ENCODE data around the gene NGB. TPM values are rescaled to one million over a fixed set of nuclear protein-coding genes. Genes with fewer than 3 reads are reported as not detected.

The NGB gene
- total and polyA plus RNA-seq, 4 donors = 2.6 to 16.3 (median 12.6) TPM

DNA sequence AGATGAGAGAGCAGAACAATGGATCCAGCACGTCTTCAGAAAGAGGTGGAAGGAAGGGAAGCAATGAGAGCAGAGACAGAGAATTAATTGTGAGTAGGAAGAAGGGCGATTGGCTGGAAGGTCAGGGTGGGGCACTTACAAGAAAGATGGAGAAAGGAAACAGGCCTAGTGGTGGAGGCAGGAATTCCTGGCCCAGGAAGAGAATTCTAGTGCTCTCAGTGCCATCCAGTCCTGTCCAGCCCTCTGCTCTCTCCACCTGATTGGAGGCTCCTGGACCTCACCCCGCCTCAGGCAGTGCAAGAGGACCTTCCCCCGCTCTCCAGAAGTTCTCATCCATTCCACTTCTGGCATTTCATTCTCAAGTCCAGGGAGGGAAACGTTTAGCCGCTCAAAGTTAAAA is 43.0 kb downstream of the NGB start:
- H3K27ac ChIP-seq (ENCODE audit: low read depth, low read length) = no peak overlapping the region
- H3K36me3 ChIP-seq (ENCODE audit: control insufficient read depth, insufficient read depth, low read length) = peaks cover 38% of the 10 kb centered on the region
- no peak overlapping the region for H3K4me3 ChIP-seq (ENCODE audit: low read depth, low read length)
- H3K9me3 ChIP-seq (ENCODE audit: control insufficient read depth, insufficient read depth, low read length) = peaks cover 4% of the 10 kb centered on the region
- peaks cover 4% of the 10 kb centered on the region for H3K4me1 ChIP-seq (ENCODE audit: control insufficient read depth, insufficient read depth, low read length)
- 37% methylated on average over 3 of the region's 6 CpGs for WGBS (ENCODE audit: insufficient coverage)
- DNase-seq (ENCODE audit: low read depth in 4 of 6, low spot score in 6 of 6) = no peak
- H3K27me3 ChIP-seq (ENCODE audit: control insufficient read depth, insufficient read depth, low read length) = no peaks in the 10 kb centered on the region

DNA sequence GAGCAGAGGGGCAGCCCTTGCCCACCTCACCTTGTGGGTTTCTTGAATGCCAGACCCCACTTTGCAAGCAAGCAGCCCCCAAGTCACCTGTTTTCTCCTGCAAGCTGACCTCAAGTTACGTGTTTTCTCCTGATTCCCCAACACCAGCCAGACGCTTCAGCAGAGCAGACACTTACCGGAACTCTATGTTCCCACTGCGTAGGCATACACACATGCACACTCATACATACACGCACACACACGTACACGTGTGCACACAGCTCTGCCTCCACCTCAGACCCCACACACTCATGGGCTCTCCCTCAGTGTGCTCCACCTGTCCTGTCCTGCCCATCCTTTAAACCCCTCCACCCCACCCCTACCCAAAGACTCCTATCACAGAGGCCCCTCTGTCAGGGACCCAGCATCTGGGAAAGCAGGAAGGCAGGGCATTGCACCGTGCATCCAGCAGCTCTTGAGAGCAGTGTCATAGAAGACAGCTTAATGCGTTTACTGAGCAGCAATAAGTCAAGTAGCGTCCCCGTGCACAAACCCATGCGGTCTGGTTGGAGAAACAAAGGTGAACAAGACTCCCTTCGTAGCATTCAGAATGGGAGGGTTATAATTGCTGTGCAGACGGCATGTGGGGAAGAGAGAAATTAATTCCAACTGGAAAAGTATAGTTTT is 45.0 kb downstream of the NGB start:
- WGBS (ENCODE audit: insufficient coverage) = 75% methylated on average over 14 of the region's 14 CpGs

GRCh38 chr14:77225254-77225653 is 45.8 kb downstream of the NGB start:
- Histone ChIP-seq H3K4me1 (ENCODE audit: control insufficient read depth, insufficient read depth, low read length) (no peaks in the 10 kb centered on the region), H3K36me3 (ENCODE audit: control insufficient read depth, insufficient read depth, low read length) (peaks cover 37% of the 10 kb centered on the region), H3K27ac (ENCODE audit: low read depth, low read length) (no peak overlapping the region), H3K4me3 (ENCODE audit: low read depth, low read length) (no peak overlapping the region), H3K27me3 (ENCODE audit: control insufficient read depth, insufficient read depth, low read length) (no peaks in the 10 kb centered on the region), H3K9me3 (ENCODE audit: control insufficient read depth, insufficient read depth, low read length) (no peaks in the 10 kb centered on the region)
- 72% methylated on average over 8 of the region's 12 CpGs for WGBS (ENCODE audit: insufficient coverage)
- DNase-seq (ENCODE audit: low read depth in 4 of 6, low spot score in 6 of 6) = no peak

More for the DNA sequence above, 45.0 kb downstream of the NGB start:
- Histone ChIP-seq H3K36me3 (ENCODE audit: control insufficient read depth, insufficient read depth, low read length) (peaks cover 37% of the 10 kb centered on the region), H3K27ac (ENCODE audit: low read depth, low read length) (no peak overlapping the region), H3K9me3 (ENCODE audit: control insufficient read depth, insufficient read depth, low read length) (peaks cover 4% of the 10 kb centered on the region), H3K4me1 (ENCODE audit: control insufficient read depth, insufficient read depth, low read length) (no peaks in the 10 kb centered on the region), H3K4me3 (ENCODE audit: low read depth, low read length) (no peak overlapping the region), H3K27me3 (ENCODE audit: control insufficient read depth, insufficient read depth, low read length) (no peaks in the 10 kb centered on the region)
- DNase-seq (ENCODE audit: low read depth in 4 of 6, low spot score in 6 of 6) = no peak

GRCh38 chr14:77224212-77224611 is 46.8 kb downstream of the NGB start:
- Histone ChIP-seq H3K27me3 (ENCODE audit: control insufficient read depth, insufficient read depth, low read length) (no peaks in the 10 kb centered on the region), H3K27ac (ENCODE audit: low read depth, low read length) (no peak overlapping the region), H3K4me3 (ENCODE audit: low read depth, low read length) (no peak overlapping the region), H3K36me3 (ENCODE audit: control insufficient read depth, insufficient read depth, low read length) (peaks cover 40% of the 10 kb centered on the region), H3K4me1 (ENCODE audit: control insufficient read depth, insufficient read depth, low read length) (no peaks in the 10 kb centered on the region), H3K9me3 (ENCODE audit: control insufficient read depth, insufficient read depth, low read length) (no peaks in the 10 kb centered on the region)
- no peak for DNase-seq (ENCODE audit: low read depth in 4 of 6, low spot score in 6 of 6)
- 74% methylated on average over 4 of the region's 4 CpGs for WGBS (ENCODE audit: insufficient coverage)

DNA sequence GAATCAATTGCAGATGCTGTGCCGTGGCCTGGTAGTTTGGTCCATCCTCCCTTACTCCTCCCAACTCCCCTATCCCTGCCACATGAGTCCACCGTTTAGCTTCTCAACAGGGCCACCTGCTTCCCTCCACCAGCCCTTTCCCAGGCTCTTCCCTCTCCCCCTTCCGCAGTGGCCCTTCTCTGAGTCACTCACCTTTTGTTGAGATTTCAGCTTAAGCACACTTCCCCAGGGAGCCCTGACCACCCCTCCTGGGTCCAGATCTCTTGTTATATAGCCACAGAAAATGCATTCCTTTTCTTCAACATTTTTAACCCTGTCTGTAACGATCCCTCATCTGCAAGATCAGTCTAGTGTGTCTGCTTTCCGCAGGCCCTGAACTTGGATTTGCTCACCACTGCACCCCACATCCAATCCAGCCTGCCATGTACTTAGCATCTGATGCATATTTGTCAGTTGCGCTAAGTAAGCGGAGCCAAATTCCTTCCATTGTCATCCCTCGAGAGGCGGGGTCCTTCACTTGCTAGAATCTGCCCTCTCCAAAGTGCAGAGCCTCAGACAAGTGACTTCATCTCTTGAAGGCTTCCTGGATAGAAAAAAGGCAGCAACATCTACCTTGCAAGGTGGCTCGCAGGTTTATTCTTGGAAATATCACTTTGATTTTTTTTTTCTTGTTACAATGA is 48.3 kb downstream of the NGB start:
- Histone ChIP-seq H3K27me3 (ENCODE audit: control insufficient read depth, insufficient read depth, low read length) (no peaks in the 10 kb centered on the region), H3K27ac (ENCODE audit: low read depth, low read length) (no peak overlapping the region), H3K4me1 (ENCODE audit: control insufficient read depth, insufficient read depth, low read length) (no peaks in the 10 kb centered on the region), H3K4me3 (ENCODE audit: low read depth, low read length) (no peak overlapping the region), H3K36me3 (ENCODE audit: control insufficient read depth, insufficient read depth, low read length) (peaks cover 39% of the 10 kb centered on the region), H3K9me3 (ENCODE audit: control insufficient read depth, insufficient read depth, low read length) (no peaks in the 10 kb centered on the region)
- no peak for DNase-seq (ENCODE audit: low read depth in 4 of 6, low spot score in 6 of 6)
- WGBS (ENCODE audit: insufficient coverage) = 38% methylated on average over 9 of the region's 10 CpGs

DNA sequence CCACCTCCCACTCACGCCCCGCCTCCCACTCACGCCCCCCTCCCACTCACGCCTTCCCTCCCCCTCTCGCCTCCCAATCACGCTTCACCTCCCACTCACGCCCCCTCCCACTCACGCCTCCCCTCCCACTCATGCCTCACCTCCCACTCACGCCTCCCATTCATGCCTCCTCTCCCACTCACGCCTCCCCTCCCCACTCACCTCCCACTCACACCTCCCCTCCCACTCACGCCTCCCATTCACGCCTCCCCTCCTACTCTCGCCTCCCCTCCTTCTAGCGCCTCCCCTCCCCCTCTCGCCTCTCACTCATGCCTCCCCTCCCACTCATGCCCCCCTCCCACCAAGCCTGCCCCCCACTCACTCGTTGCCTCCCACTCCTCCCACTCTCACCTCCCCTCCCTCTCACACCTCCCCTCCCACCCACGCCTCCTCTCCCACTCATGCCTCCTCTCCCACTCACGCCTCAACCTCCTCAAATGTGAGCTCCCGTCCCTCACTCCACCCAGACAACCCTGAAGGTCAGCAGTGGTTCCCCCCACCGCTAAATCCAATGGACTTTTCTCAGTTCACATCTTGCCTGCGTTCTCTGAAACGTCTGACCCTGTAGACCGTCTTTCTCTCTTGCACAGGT is 49.6 kb downstream of the NGB start:
- no peak overlapping the region for H3K27ac ChIP-seq (ENCODE audit: low read depth, low read length)
- no peaks in the 10 kb centered on the region for H3K27me3 ChIP-seq (ENCODE audit: control insufficient read depth, insufficient read depth, low read length)
- H3K9me3 ChIP-seq (ENCODE audit: control insufficient read depth, insufficient read depth, low read length) = no peaks in the 10 kb centered on the region
- DNase-seq (ENCODE audit: low read depth in 4 of 6, low spot score in 6 of 6) = no peak
- no peaks in the 10 kb centered on the region for H3K4me1 ChIP-seq (ENCODE audit: control insufficient read depth, insufficient read depth, low read length)
- H3K4me3 ChIP-seq (ENCODE audit: low read depth, low read length) = no peak overlapping the region
- H3K36me3 ChIP-seq (ENCODE audit: control insufficient read depth, insufficient read depth, low read length) = peaks cover 32% of the 10 kb centered on the region
- WGBS (ENCODE audit: insufficient coverage) = 77% methylated on average over 12 of the region's 23 CpGs

- Histone ChIP-seq H3K27ac (ENCODE audit: low read depth, low read length) (no peak overlapping the region), H3K9me3 (ENCODE audit: control insufficient read depth, insufficient read depth, low read length) (no peaks in the 10 kb centered on the region), H3K4me3 (ENCODE audit: low read depth, low read length) (no peak overlapping the region), H3K36me3 (ENCODE audit: control insufficient read depth, insufficient read depth, low read length) (peaks cover 27% of the 10 kb centered on the region), H3K4me1 (ENCODE audit: control insufficient read depth, insufficient read depth, low read length) (no peaks in the 10 kb centered on the region), H3K27me3 (ENCODE audit: control insufficient read depth, insufficient read depth, low read length) (no peaks in the 10 kb centered on the region)
- no peak for DNase-seq (ENCODE audit: low read depth in 4 of 6, low spot score in 6 of 6)
- 83% methylated on average over 8 of the region's 24 CpGs for WGBS (ENCODE audit: insufficient coverage)
Measured at GRCh38 chr14:77220246-77221017, 50.6 kb downstream of the NGB start.

GRCh38 chr14:77219591-77219990 is 51.4 kb downstream of the NGB start:
- Histone ChIP-seq H3K36me3 (ENCODE audit: control insufficient read depth, insufficient read depth, low read length) (peaks cover 30% of the 10 kb centered on the region), H3K27me3 (ENCODE audit: control insufficient read depth, insufficient read depth, low read length) (no peaks in the 10 kb centered on the region), H3K9me3 (ENCODE audit: control insufficient read depth, insufficient read depth, low read length) (no peaks in the 10 kb centered on the region), H3K4me1 (ENCODE audit: control insufficient read depth, insufficient read depth, low read length) (no peaks in the 10 kb centered on the region), H3K27ac (ENCODE audit: low read depth, low read length) (no peak overlapping the region), H3K4me3 (ENCODE audit: low read depth, low read length) (no peak overlapping the region)
- 47% methylated on average over 9 of the region's 10 CpGs for WGBS (ENCODE audit: insufficient coverage)
- DNase-seq (ENCODE audit: low read depth in 4 of 6, low spot score in 6 of 6) = no peak

DNA sequence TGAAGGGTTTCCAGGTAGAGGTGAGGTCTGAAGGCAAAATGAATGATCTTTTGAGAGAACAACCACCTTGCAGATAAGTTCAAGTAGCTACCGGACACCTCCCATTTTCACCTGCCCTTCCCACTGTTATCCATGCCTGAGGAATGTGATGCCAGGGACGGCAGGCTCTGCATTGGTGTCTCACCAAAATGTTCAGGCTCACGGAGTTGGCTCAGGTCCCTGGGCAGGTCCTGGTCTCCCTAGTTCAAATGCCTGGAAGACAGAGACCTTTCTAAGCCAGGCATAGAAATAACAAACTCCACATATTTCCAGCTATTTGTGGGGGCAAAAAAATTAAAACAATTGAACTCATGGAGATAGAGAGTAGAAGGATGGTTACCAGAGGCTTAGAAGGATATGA is 53.5 kb downstream of the NGB start:
- WGBS (ENCODE audit: insufficient coverage) = 62% methylated on average over 3 of the region's 3 CpGs
- Histone ChIP-seq H3K9me3 (ENCODE audit: control insufficient read depth, insufficient read depth, low read length) (no peaks in the 10 kb centered on the region), H3K4me3 (ENCODE audit: low read depth, low read length) (no peak overlapping the region), H3K27me3 (ENCODE audit: control insufficient read depth, insufficient read depth, low read length) (no peaks in the 10 kb centered on the region), H3K36me3 (ENCODE audit: control insufficient read depth, insufficient read depth, low read length) (peaks cover 36% of the 10 kb centered on the region), H3K27ac (ENCODE audit: low read depth, low read length) (no peak overlapping the region), H3K4me1 (ENCODE audit: control insufficient read depth, insufficient read depth, low read length) (peaks cover 12% of the 10 kb centered on the region)
- no peak for DNase-seq (ENCODE audit: low read depth in 4 of 6, low spot score in 6 of 6)
